GM12878 (cell line): Measurements from ENCODE around the gene EMP1. TPM values are rescaled to one million over a fixed set of nuclear protein-coding genes. Genes with fewer than 3 reads are reported as not detected.

Source experiments
- ATAC-seq: fragments of 200-7000 bp; cut with Tn5 transposase; 3 replicates; pipeline ENCODE4 v1.9.1; 2020; ENCODE audit warnings: mild to moderate bottlenecking, moderate library complexity
- BruUV-seq: library from RNA; stranded (reverse); fragments of 400-500 nt; replicated peaks from 2 replicates; lab custom pipeline; 2021; lab: Mats Ljungman, UMichigan
- CTCF ChIA-PET: fragments of 300-600 bp; sonication (Branson Sonifier 250); formaldehyde crosslinking; extraction: SDS; loops from one replicate; lab custom pipeline; 2021; ENCODE audit warnings: inconsistent platforms; lab: Yijun Ruan, JAX
- POLR2A ChIA-PET: fragments of 350-600 bp; formaldehyde crosslinking; extraction: SDS; loops from one replicate; lab custom pipeline; 2021; ENCODE audit warnings: inconsistent platforms; lab: Charles Lee
- RAD21 ChIA-PET: fragments of 300-600 bp; sonication (Branson Sonifier 250); formaldehyde crosslinking; loops from one replicate; lab custom pipeline; 2023; ENCODE audit warnings: antibody characterized with exemption; ENCODE audit not compliant: unreplicated experiment; lab: Charles Lee
- SMC1A ChIA-PET: fragments of 300-600 bp; sonication (Branson Sonifier 250); formaldehyde crosslinking; loops from one replicate; lab custom pipeline; 2023; ENCODE audit not compliant: unreplicated experiment, uncharacterized antibody; lab: Charles Lee
- DNase-seq: peaks from one replicate; pipeline ENCODE4 v3.0.0-alpha.2; 2011; ENCODE audit warnings: low read depth, low spot score
- FAIRE-seq: peaks from 3 replicates; lab custom pipeline; 2011; peaks lifted over from hg19 to GRCh38; lab: Jason Lieb, UNC
- H2AFZ ChIP-seq: 2 replicates; pipeline ENCODE4 v1.6.0; 2011; ENCODE audit warnings: low read depth, low read length, control low read depth; ENCODE audit not compliant: control insufficient read depth
- H3K27ac ChIP-seq: 2 replicates; pipeline ENCODE4 v1.5.1; 2011; ENCODE audit warnings: control low read depth; ENCODE audit not compliant: control insufficient read depth, insufficient read depth
- H3K27me3 ChIP-seq, 2 experiments: replicated peaks in 1 of 2; 2 replicates each; pipeline versions ENCODE4 v1.6.0 to v1.6.1; 2011; ENCODE audit warnings: low read length in 1 of 2; ENCODE audit not compliant: control insufficient read depth in 2 of 2, insufficient read depth in 2 of 2
- H3K36me3 ChIP-seq, 2 experiments: 2 replicates each; pipeline ENCODE4 v1.5.1; 2011; ENCODE audit warnings: low read length in 1 of 2; ENCODE audit not compliant: control insufficient read depth in 2 of 2, insufficient read depth in 2 of 2
- H3K4me1 ChIP-seq: 2 replicates; pipeline ENCODE4 v1.6.1; 2011; ENCODE audit warnings: mild to moderate bottlenecking, low read length, moderate library complexity, mixed read lengths; ENCODE audit not compliant: control insufficient read depth, insufficient read depth
- H3K4me2 ChIP-seq: 2 replicates; pipeline ENCODE4 v1.6.0; 2011; ENCODE audit warnings: control low read depth; ENCODE audit not compliant: control insufficient read depth, insufficient read depth
- H3K4me3 ChIP-seq: fragments of 200-600 bp; sonication (generic); 2 replicates; pipeline ENCODE4 v1.5.1; 2016
- H3K79me2 ChIP-seq: 2 replicates; pipeline ENCODE4 v1.6.0; 2011; ENCODE audit warnings: low read length; ENCODE audit not compliant: control insufficient read depth, insufficient read depth
- H3K9ac ChIP-seq: 2 replicates; pipeline ENCODE4 v1.8.0; 2011; ENCODE audit warnings: low read length, control low read depth, mixed read lengths; ENCODE audit not compliant: control insufficient read depth, insufficient read depth
- H3K9me3 ChIP-seq: replicated peaks from 3 replicates; pipeline ENCODE4 v1.5.1; 2011; ENCODE audit warnings: mild to moderate bottlenecking, low read length; ENCODE audit not compliant: control insufficient read depth, insufficient read depth
- H4K20me1 ChIP-seq: 2 replicates; pipeline ENCODE4 v1.6.0; 2011; ENCODE audit not compliant: control insufficient read depth, insufficient read depth
- DPF2 ChIP-seq: fragments of 450-650 bp; IDR thresholded peaks from 2 replicates; pipeline ENCODE4 v1.6.1; 2017; ENCODE audit warnings: mild to moderate bottlenecking
- NRF1 ChIP-seq: conservative IDR thresholded peaks from 2 replicates; pipeline ENCODE4 v1.6.1; 2011; ENCODE audit warnings: mild to moderate bottlenecking, low read depth, low read length, improper control_type of control experiment
- SPI1 ChIP-seq: IDR thresholded peaks from 2 replicates; pipeline ENCODE4 v1.6.1; 2011; ENCODE audit warnings: low read depth, mild to moderate bottlenecking, low read length, moderate library complexity, borderline replicate concordance; ENCODE audit not compliant: insufficient read depth
- TCF12 ChIP-seq: IDR thresholded peaks from 2 replicates; pipeline ENCODE4 v1.6.1; 2011; ENCODE audit warnings: low read depth, mild to moderate bottlenecking, low read length
- TCF7 ChIP-seq: IDR thresholded peaks from 2 replicates; pipeline ENCODE4 v1.6.1; 2014; ENCODE audit warnings: antibody characterized with exemption, borderline replicate concordance
- WRNIP1 ChIP-seq: IDR thresholded peaks from 2 replicates; pipeline ENCODE4 v1.6.1; 2011; ENCODE audit warnings: low read depth, low read length, improper control_type of control experiment, borderline replicate concordance
- ZNF622 ChIP-seq: fragments of 450-650 bp; IDR thresholded peaks from 2 replicates; pipeline ENCODE4 v1.6.1; 2017; ENCODE audit warnings: mild to moderate bottlenecking, inconsistent platforms
- WGBS: methylation state at CpG from one replicate; pipeline ENCODE4 v1.1.6; 2016; ENCODE audit warnings: low lambda C conversion rate; ENCODE audit not compliant: insufficient replicate concordance, insufficient coverage; ENCODE audit errors: missing lambda C conversion rate; 5-methylcytosine and 5-hydroxymethylcytosine counted together
- in situ Hi-C: fragments of 300-500 bp; cut with MboI; formaldehyde crosslinking; loops from 9 replicates; pipeline ENCODE4 v1.14.3; 2018; ENCODE audit warnings: mixed read lengths
- intact Hi-C: fragments of 100-400 bp; cut with micrococcal nuclease; formaldehyde crosslinking; loops from one replicate; pipeline ENCODE4 v1.14.2; 2022; ENCODE audit not compliant: unreplicated experiment
- polyA plus RNA-seq, 11 experiments: library from polyadenylated mRNA; depleted of rRNA in 4 of 11; unstranded in 6 of 11; stranded (reverse) in 5 of 11; fragments of >200 nt; fragmentation: Nextera tagmentation in 4 of 11; fragmentation: Illumina TruSeq in 1 of 11; extraction: Ambion mirVana in 4 of 11; extraction: Trizol in 1 of 11; gene quantifications; 1 replicate in 1 of 11; 2 replicates in 10 of 11; pipeline versions ENCODE4 v1.2.1 to v1.2.3, GENCODE V29; 2011 to 2016; ENCODE audit warnings: inconsistent platforms in 2 of 11, missing spikeins in 2 of 11, low read depth in 1 of 11
- total RNA-seq, 4 experiments: library from RNA; depleted of rRNA in 3 of 4; stranded (reverse); fragments of >200 nt in 3 of 4; fragmentation: Illumina TruSeq in 1 of 4; extraction: Trizol in 1 of 4; gene quantifications; 2 replicates each; pipeline versions ENCODE4 v1.2.1 to v1.2.3, GENCODE V29; 2013 to 2021
- TF ChIP-seq, protein P1 (sequence below): fragments of 450-650 bp; IDR thresholded peaks from 2 replicates; pipeline ENCODE4 v1.6.1; 2017; ENCODE audit warnings: antibody characterized with exemption, mild to moderate bottlenecking, moderate library complexity
- TF ChIP-seq, protein P2 (sequence below): fragments of 450-650 bp; IDR thresholded peaks from 2 replicates; pipeline ENCODE4 v1.6.1; 2017; ENCODE audit warnings: mild to moderate bottlenecking, low read depth, inconsistent platforms; ENCODE audit not compliant: poor library complexity, severe bottlenecking

The EMP1 gene
- total and polyA plus RNA-seq, 10 of the 15 experiments (the other 5 are each of a cell fraction or from before 2014, with no cell fraction given) = 0.09 to 0.90 (median 0.25) TPM; not detected in 1

DNA sequence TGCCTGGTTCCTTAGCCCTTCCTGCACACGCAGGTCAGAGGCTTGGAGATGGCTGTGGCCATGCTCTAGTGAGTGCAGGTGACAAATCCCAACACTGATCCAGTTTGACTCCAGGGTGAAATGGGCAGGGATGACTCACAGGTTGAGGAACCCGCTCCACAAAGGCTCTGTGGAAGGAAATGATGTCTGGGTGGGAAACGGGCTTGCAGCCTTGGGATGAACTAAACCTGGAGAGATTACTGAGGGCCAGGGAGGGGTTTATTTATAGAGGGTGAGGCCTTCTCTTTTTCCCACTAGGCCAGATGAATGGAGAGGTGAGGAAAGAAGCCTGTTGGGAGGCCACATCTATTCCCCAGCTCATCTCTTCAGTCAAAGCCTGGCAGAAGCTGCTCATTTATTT lies 29.3 kb upstream of the EMP1 start:
- intact Hi-C loops = no loop called here
- H2AFZ ChIP-seq = no peak overlapping the region
- POLR2A ChIA-PET = no interaction called here

More for the DNA sequence above, 29.3 kb upstream of the EMP1 start:
- ATAC-seq = no peak
- TF ChIP-seq DPF2 (no peak), NRF1 (no peak), TCF7 (no peak), SPI1 (no peak), ZNF622 (no peak), WRNIP1 (no peak), TCF12 (no peak)
- TF ChIP-seq, protein P1, sequence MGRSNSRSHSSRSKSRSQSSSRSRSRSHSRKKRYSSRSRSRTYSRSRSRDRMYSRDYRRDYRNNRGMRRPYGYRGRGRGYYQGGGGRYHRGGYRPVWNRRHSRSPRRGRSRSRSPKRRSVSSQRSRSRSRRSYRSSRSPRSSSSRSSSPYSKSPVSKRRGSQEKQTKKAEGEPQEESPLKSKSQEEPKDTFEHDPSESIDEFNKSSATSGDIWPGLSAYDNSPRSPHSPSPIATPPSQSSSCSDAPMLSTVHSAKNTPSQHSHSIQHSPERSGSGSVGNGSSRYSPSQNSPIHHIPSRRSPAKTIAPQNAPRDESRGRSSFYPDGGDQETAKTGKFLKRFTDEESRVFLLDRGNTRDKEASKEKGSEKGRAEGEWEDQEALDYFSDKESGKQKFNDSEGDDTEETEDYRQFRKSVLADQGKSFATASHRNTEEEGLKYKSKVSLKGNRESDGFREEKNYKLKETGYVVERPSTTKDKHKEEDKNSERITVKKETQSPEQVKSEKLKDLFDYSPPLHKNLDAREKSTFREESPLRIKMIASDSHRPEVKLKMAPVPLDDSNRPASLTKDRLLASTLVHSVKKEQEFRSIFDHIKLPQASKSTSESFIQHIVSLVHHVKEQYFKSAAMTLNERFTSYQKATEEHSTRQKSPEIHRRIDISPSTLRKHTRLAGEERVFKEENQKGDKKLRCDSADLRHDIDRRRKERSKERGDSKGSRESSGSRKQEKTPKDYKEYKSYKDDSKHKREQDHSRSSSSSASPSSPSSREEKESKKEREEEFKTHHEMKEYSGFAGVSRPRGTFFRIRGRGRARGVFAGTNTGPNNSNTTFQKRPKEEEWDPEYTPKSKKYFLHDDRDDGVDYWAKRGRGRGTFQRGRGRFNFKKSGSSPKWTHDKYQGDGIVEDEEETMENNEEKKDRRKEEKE = no peak
- TF ChIP-seq, protein P2, sequence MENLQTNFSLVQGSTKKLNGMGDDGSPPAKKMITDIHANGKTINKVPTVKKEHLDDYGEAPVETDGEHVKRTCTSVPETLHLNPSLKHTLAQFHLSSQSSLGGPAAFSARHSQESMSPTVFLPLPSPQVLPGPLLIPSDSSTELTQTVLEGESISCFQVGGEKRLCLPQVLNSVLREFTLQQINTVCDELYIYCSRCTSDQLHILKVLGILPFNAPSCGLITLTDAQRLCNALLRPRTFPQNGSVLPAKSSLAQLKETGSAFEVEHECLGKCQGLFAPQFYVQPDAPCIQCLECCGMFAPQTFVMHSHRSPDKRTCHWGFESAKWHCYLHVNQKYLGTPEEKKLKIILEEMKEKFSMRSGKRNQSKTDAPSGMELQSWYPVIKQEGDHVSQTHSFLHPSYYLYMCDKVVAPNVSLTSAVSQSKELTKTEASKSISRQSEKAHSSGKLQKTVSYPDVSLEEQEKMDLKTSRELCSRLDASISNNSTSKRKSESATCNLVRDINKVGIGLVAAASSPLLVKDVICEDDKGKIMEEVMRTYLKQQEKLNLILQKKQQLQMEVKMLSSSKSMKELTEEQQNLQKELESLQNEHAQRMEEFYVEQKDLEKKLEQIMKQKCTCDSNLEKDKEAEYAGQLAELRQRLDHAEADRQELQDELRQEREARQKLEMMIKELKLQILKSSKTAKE = no peak
- 29% methylated on average over 3 of the region's 3 CpGs for WGBS
- no peaks in the 10 kb centered on the region for H3K36me3 ChIP-seq
- H3K4me1 ChIP-seq = peaks cover 4% of the 10 kb centered on the region
- no peak overlapping the region for H3K9ac ChIP-seq
- FAIRE-seq = no peak
- no TSS peak for BruUV-seq
- H3K4me2 ChIP-seq = no peak overlapping the region
- no peaks in the 10 kb centered on the region for H3K79me2 ChIP-seq
- H3K27me3 ChIP-seq = peaks cover under 1 to 11% of the 10 kb centered on the region in 2 experiments; a peak in 3 of 4 replicates
- ChIA-PET SMC1A (no interaction called here), RAD21 (no interaction called here), CTCF (interaction anchor here (1.2 kb wide), 1 partner anchor 89 kb away, joined by 3 read pairs; no protein-coding TSS in a partner anchor)
- H3K9me3 ChIP-seq = no peaks in the 10 kb centered on the region; the same call in 2 of the 3 replicates
- no peak for DNase-seq
- no peak overlapping the region for H3K27ac ChIP-seq
- in situ Hi-C loops = no loop called here
- H3K4me3 ChIP-seq = no peak overlapping the region
- H4K20me1 ChIP-seq = no peaks in the 10 kb centered on the region
